HL-60 (cell line): ENCODE measurements around the gene EEF1B2.

Experiments
- DNase-seq, 2 experiments: peaks; one replicate each; pipeline ENCODE4 v3.0.0-alpha.2; 2010 to 2020; ENCODE audit warnings: low read depth in 1 of 2, low spot score in 1 of 2
- H3K27ac ChIP-seq: fragments of 250-450 bp; sonication (Bioruptor Pico); replicated peaks from 2 replicates; pipeline ENCODE4 v1.5.1; 2020; ENCODE audit warnings: mild to moderate bottlenecking, moderate library complexity
- H3K27me3 ChIP-seq: fragments of 250-450 bp; sonication (Bioruptor Pico); 2 replicates; pipeline ENCODE4 v1.5.1; 2021; ENCODE audit warnings: mild to moderate bottlenecking, moderate library complexity; ENCODE audit not compliant: insufficient read depth, poor library complexity, severe bottlenecking
- H3K4me3 ChIP-seq: replicated peaks from 2 replicates; pipeline ENCODE4 v1.5.1; 2011; ENCODE audit warnings: mild to moderate bottlenecking, control low read depth, low read length; ENCODE audit not compliant: insufficient read depth
- CTCF ChIP-seq: IDR thresholded peaks from one replicate; pipeline ENCODE4 v1.5.1; 2011; ENCODE audit warnings: low read length, control low read depth, inconsistent platforms; ENCODE audit not compliant: insufficient read depth
- GABPA ChIP-seq: IDR thresholded peaks from 2 replicates; pipeline ENCODE4 v1.6.1; 2012; ENCODE audit warnings: low read depth
- POLR2AphosphoS5 ChIP-seq: IDR thresholded peaks from 2 replicates; pipeline ENCODE4 v1.6.1; 2012; ENCODE audit warnings: low read depth
- SPI1 ChIP-seq: IDR thresholded peaks from 2 replicates; pipeline ENCODE4 v1.6.1; 2012; ENCODE audit warnings: low read depth, mild to moderate bottlenecking, borderline replicate concordance
- TF ChIP-seq, protein P1 (sequence below): IDR thresholded peaks from 2 replicates; pipeline ENCODE4 v1.6.1; 2012; ENCODE audit warnings: low read depth; ENCODE audit not compliant: insufficient replicate concordance

The EEF1B2 gene

GRCh38 chr2:206208900-206209299 is 49.2 kb downstream of the EEF1B2 start:
- H3K27me3 ChIP-seq = peaks cover 2% of the 10 kb centered on the region
- H3K27ac ChIP-seq = no peak overlapping the region
- DNase-seq = no peak
- no peak overlapping the region for H3K4me3 ChIP-seq
- TF ChIP-seq GABPA = no peak
- no peak for TF ChIP-seq POLR2AphosphoS5
- no peak for TF ChIP-seq CTCF
- no peak for TF ChIP-seq SPI1
- TF ChIP-seq, protein P1, sequence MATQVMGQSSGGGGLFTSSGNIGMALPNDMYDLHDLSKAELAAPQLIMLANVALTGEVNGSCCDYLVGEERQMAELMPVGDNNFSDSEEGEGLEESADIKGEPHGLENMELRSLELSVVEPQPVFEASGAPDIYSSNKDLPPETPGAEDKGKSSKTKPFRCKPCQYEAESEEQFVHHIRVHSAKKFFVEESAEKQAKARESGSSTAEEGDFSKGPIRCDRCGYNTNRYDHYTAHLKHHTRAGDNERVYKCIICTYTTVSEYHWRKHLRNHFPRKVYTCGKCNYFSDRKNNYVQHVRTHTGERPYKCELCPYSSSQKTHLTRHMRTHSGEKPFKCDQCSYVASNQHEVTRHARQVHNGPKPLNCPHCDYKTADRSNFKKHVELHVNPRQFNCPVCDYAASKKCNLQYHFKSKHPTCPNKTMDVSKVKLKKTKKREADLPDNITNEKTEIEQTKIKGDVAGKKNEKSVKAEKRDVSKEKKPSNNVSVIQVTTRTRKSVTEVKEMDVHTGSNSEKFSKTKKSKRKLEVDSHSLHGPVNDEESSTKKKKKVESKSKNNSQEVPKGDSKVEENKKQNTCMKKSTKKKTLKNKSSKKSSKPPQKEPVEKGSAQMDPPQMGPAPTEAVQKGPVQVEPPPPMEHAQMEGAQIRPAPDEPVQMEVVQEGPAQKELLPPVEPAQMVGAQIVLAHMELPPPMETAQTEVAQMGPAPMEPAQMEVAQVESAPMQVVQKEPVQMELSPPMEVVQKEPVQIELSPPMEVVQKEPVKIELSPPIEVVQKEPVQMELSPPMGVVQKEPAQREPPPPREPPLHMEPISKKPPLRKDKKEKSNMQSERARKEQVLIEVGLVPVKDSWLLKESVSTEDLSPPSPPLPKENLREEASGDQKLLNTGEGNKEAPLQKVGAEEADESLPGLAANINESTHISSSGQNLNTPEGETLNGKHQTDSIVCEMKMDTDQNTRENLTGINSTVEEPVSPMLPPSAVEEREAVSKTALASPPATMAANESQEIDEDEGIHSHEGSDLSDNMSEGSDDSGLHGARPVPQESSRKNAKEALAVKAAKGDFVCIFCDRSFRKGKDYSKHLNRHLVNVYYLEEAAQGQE = no peak

GRCh38 chr2:206211657-206212255 is 52.1 kb downstream of the EEF1B2 start:
- no peak overlapping the region for H3K4me3 ChIP-seq
- H3K27ac ChIP-seq = no peak overlapping the region
- no peak for DNase-seq
- TF ChIP-seq, protein P1 = no peak
- H3K27me3 ChIP-seq = peaks cover 5% of the 10 kb centered on the region
